ENCODE results near the gene SLC25A22. TPM values are rescaled to one million over a fixed set of nuclear protein-coding genes. Genes with fewer than 3 reads are reported as not detected.

The SLC25A22 gene
- total RNA-seq, 2 donors from 2014 or later: 21.2 to 43.2 TPM

- DNase-seq (ENCODE audit: low spot score): peak; percentile 85
- Histone ChIP-seq H3K36me3 (peaks cover 0 to 2% of the 10 kb centered on the region in 2 donors), H3K4me1 (replicated peaks) (peaks cover 29% of the 10 kb centered on the region), H3K27ac (peak overlapping the region; percentile 89 to 90), H3K4me3 (peak overlapping the region; percentile 82 to 94), H3K9me3 (no peaks in the 10 kb centered on the region), H3K27me3 (replicated peaks; ENCODE audit: insufficient read depth) (no peaks in the 10 kb centered on the region)
- TF ChIP-seq POLR2A (IDR thresholded peaks at IDR 0.05) (no peak), POLR2AphosphoS5 (IDR thresholded peaks at IDR 0.05) (peak; percentile 87)
- TF ChIP-seq, protein P1, sequence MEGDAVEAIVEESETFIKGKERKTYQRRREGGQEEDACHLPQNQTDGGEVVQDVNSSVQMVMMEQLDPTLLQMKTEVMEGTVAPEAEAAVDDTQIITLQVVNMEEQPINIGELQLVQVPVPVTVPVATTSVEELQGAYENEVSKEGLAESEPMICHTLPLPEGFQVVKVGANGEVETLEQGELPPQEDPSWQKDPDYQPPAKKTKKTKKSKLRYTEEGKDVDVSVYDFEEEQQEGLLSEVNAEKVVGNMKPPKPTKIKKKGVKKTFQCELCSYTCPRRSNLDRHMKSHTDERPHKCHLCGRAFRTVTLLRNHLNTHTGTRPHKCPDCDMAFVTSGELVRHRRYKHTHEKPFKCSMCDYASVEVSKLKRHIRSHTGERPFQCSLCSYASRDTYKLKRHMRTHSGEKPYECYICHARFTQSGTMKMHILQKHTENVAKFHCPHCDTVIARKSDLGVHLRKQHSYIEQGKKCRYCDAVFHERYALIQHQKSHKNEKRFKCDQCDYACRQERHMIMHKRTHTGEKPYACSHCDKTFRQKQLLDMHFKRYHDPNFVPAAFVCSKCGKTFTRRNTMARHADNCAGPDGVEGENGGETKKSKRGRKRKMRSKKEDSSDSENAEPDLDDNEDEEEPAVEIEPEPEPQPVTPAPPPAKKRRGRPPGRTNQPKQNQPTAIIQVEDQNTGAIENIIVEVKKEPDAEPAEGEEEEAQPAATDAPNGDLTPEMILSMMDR (IDR thresholded peaks at IDR 0.05): no peak
- intact Hi-C loops (cut with DNase I): loop anchor here (5.0 to 10.0 kb wide), 4 partner anchors 67 to 620 kb away; partner anchors contain the start of genes AP2A2 and CHID1
- 21% methylated on average over 28 of the region's 31 CpGs for WGBS
Observed at GRCh38 chr11:844693-845644, 46.9 kb upstream of the SLC25A22 start.

DNA sequence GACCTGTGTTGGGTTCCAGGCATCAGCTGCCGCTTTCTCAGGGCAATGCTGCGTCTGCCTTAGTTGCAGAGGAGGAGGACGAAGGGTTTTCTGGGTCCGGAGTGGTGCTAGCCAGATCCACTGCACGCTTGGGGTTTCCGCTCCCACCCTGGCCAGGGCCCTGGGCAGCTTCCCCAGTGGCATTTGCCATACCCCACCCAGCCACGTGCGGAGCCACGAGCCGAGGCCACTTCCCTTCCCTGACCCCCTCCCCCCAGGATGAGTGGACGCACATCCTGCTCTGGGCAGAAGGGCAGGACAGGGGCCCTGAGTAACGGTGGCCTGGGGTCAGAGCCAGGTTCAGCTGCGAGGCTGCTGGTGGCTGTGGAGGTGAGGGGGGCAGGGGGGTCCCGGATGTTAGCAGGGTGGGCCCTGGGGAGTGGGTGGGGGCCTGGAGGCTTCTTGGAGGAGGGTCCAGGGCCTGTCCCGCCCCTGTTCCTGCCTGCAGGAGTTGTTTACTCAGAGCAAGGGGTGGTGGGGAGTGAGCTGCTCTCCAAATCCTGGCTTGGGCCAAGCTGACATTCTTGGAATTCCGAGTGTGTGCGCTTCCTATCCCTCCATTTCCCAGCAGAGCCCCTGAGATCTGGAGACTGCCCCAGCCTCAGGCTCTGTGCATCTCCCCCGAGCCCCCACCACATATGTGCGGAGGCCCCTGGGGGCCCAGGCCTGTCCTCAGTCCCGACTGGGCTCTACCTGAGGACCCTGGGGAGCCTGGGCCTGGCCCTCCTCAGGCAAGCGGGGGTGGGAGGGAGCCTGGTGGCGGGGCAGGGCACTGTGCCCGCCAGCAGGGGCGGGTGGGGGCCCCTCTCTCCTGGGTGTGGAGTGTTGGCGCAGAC lies 46.0 kb upstream of the SLC25A22 start:
- Histone ChIP-seq H3K36me3 (peaks cover 4 to 6% of the 10 kb centered on the region in 2 donors), H3K9me3 (no peaks in the 10 kb centered on the region), H3K4me1 (replicated peaks) (peaks cover 27% of the 10 kb centered on the region), H3K27ac (peak overlapping the region; percentile 89 to 90), H3K27me3 (replicated peaks; ENCODE audit: insufficient read depth) (no peaks in the 10 kb centered on the region), H3K4me3 (peak overlapping the region; percentile 82 to 94)
- TF ChIP-seq, protein P1 (IDR thresholded peaks at IDR 0.05): peak in 1 of 4 experiments; percentile 4
- TF ChIP-seq POLR2A (IDR thresholded peaks at IDR 0.05) (peak; percentile 18), POLR2AphosphoS5 (IDR thresholded peaks at IDR 0.05) (peak; percentile 76)
- WGBS: 8% methylated on average over 23 of the region's 25 CpGs
- peak; percentile 73 for DNase-seq (ENCODE audit: low spot score)
- intact Hi-C loops (cut with DNase I): loop anchor here (10.0 kb wide), 1 partner anchor 621 kb away; no protein-coding TSS in a partner anchor

GRCh38 chr11:843086-843734 lies 45.1 kb upstream of the SLC25A22 start:
- Histone ChIP-seq H3K36me3 (peaks cover 4 to 6% of the 10 kb centered on the region in 2 donors), H3K4me3 (peak overlapping the region; percentile 82 to 94), H3K9me3 (no peaks in the 10 kb centered on the region), H3K27me3 (replicated peaks; ENCODE audit: insufficient read depth) (no peaks in the 10 kb centered on the region), H3K27ac (peak overlapping the region; percentile 89 to 90), H3K4me1 (replicated peaks) (peaks cover 20% of the 10 kb centered on the region)
- TF ChIP-seq POLR2AphosphoS5 (IDR thresholded peaks at IDR 0.05): no peak
- no peak for TF ChIP-seq POLR2A (IDR thresholded peaks at IDR 0.05)
- TF ChIP-seq, protein P1 (IDR thresholded peaks at IDR 0.05): no peak
- DNase-seq (ENCODE audit: low spot score): no peak
- intact Hi-C loops (cut with DNase I): loop anchor here (10.0 kb wide), 1 partner anchor 622 kb away; no protein-coding TSS in a partner anchor
- 1% methylated on average over 46 of the region's 53 CpGs for WGBS

DNA sequence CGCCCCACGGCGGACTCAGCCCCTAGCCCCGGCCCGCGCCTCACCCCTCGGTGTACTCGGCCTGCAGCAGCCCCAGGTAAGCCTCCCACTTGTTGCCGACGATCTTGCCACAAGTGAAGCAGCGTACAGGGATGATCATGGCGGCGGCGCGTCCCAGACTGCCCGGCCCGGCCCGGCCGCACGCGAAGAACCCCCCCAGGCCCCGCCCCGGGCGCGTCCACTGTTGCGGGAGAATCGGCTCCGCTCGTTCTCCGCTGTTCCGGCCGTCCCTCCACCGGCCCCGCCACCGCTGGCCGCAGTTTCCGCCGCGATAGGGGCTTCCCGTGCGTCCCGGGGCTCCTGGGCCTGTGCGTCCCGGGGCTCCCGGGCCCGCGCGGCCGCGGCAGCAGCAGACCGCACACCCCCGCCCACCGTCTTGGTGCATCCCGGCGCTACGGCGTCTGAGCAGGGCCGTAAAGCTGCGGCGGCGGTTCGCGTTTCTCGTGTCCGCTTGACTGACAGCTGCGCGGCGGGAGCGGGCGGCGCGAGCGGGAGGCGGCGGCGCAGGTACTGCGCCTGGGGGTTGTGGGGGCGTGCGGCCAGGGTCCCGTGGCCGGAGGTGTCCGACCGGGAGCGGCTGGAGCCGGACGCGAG lies 44.4 kb upstream of the SLC25A22 start, which contains the start of the genes POLR2L and TSPAN4:
Gene POLR2L (minus strand): TSS at position 160 of the 633 bp plus-strand sequence. CDS start 21 bp downstream, at position 139.
Gene TSPAN4 (plus strand): TSS at position 483 of the 633 bp plus-strand sequence. CDS start 7,453 bp downstream, outside the sequence.
- TF ChIP-seq POLR2A (IDR thresholded peaks at IDR 0.05) (peak; percentile 84), POLR2AphosphoS5 (IDR thresholded peaks at IDR 0.05) (peak; percentile 76)
- TF ChIP-seq, protein P1 (IDR thresholded peaks at IDR 0.05): peak in 2 of 4 experiments; percentile 19 to 34
- WGBS: under 1% methylated on average over 51 of the region's 87 CpGs
- intact Hi-C loops (cut with DNase I): loop anchor here (10.0 kb wide), 1 partner anchor 622 kb away; no protein-coding TSS in a partner anchor
- DNase-seq (ENCODE audit: low spot score): peak; percentile 83
- Histone ChIP-seq H3K9me3 (no peaks in the 10 kb centered on the region), H3K4me1 (replicated peaks) (peaks cover 20% of the 10 kb centered on the region), H3K36me3 (peaks cover 4 to 6% of the 10 kb centered on the region in 2 donors), H3K27me3 (replicated peaks; ENCODE audit: insufficient read depth) (no peaks in the 10 kb centered on the region), H3K27ac (peak within 1 kb of the TSS; percentile 89 to 90), H3K4me3 (peak within 1 kb of the TSS; percentile 82 to 94)

Measured in prostate gland (tissue), 2 donors.